GM21360 (cell line): ENCODE measurements around the gene TMEM86A.
"Not testable (repeated sequence)": the region's sequence is repeated elsewhere in the genome, so short reads cannot be mapped to it uniquely, and the experiment has no call there.

ENCODE experiments used
- ATAC-seq: cut with Tn5 transposase; IDR thresholded peaks from one replicate; pipeline ENCODE4 v1.9.1; 2021; ENCODE audit warnings: mild to moderate bottlenecking, moderate library complexity; ENCODE audit not compliant: unreplicated experiment

The TMEM86A gene, protein sequence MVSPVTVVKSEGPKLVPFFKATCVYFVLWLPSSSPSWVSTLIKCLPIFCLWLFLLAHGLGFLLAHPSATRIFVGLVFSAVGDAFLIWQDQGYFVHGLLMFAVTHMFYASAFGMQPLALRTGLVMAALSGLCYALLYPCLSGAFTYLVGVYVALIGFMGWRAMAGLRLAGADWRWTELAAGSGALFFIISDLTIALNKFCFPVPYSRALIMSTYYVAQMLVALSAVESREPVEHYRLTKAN

DNA sequence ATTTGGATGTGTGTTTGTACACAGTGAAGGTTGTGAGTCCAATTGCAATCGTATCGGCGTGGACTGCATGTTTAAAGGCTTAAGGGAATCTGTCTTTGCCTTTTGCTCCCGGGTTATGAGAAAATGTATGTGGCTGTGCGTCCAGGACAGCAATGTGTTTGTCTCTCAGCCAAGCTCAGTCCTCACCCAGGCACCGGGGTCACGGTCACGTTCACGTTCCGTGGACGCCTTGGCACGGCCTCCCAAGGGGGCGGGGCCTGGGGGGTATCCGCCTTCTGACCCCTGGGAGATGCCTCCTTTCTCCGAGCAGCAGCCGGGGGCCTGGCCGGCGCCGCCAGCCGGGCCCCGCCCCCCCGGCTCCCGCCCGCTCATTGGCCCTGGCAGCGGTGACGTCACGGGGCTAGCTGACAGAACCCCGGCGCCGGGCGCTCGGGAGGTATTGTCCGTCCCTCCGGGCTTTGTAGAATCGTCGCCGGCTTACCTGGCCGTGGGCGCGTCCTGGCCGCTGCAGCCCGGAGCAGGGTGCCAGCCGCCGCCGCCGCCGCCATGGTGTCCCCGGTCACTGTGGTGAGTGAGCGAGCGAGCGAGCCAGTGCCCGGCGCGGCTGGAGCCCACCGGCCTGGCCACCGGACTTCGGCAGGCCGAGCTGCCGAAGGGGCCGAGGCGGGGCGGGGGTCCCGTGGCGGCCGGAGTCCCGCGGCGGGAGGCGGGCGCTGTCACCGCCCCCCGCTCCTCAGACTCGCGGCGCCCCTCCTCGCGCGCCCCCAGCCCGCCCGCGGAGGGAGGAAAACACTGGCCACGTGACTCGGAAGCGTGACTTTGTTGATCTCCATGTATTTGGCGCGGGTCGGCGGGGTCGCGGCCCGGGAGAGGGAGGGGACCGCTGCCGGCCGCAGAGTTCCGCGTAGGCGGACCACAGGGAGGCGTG, at the start of gene TMEM86A:
Gene TMEM86A (plus strand): TSS at position 439 of the 928 bp plus-strand sequence. CDS start 108 bp downstream, at position 547.
- ATAC-seq, result peak; percentile 83

DNA sequence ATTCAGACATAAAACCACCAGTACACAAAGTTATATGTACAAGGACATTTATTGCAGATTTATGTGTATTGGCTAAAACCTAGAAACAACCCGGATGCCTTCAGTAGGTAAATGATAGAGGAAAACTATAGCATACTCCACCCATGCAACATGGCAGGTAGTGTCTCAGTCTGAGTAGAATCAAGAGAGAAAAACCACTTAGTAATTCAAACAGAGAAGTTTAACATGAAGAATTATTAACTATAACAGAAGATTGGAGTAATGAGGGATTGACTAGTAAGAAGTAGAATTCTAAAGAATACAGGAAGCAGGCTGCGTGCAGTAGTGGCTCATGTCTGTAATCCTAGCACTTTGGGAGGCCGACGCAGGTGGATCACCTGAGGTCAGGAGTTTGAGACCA, 48.2 kb upstream of the TMEM86A start:
- ATAC-seq, result no peak

GRCh38 chr11:18650859-18651557, 47.6 kb upstream of the TMEM86A start:
- ATAC-seq, result no peak

DNA sequence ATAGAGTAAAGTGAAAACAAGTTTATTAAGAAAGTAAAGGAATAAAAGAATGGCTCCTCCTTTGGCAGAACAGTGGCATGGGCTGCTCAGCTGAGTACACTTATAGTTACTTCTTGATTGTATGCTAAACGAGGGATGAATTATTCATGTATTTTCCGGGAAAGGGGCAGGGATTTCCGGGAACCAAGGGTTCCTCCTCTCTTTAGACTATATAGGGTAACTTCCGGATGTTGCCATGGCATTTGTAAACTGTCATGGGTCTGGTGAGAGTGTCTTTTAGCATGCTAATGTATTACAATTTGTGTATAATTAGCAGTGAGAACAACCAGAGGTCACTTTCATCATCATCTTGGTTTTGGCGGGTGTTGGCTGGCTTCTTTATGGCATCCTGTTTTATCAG, 40.9 kb upstream of the TMEM86A start:
- ATAC-seq, result no peak

DNA sequence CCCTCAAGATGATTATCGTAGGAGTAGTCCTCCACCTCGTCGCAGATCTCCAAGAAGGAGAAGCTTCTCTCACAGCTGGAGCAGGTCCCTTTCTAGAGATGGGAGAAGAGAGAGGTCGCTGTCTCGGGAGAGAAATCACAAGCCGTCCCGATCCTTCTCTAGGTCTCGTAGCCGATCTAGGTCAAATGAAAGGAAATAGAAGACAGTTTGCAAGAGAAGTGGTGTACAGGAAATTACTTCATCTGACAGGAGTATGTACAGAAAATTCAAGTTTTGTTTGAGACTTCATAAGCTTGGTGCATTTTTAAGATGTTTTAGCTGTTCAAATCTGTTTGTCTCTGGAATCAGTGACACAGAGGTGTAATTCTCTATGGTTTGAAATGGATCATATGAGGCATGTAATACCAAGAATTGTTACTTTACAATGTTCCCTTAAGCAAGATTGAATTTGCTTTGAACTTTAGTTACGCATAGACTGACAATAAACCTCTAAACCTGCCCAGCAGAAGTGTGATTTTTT, 33.2 kb upstream of the TMEM86A start:
- ATAC-seq, result not testable (repeated sequence)

DNA sequence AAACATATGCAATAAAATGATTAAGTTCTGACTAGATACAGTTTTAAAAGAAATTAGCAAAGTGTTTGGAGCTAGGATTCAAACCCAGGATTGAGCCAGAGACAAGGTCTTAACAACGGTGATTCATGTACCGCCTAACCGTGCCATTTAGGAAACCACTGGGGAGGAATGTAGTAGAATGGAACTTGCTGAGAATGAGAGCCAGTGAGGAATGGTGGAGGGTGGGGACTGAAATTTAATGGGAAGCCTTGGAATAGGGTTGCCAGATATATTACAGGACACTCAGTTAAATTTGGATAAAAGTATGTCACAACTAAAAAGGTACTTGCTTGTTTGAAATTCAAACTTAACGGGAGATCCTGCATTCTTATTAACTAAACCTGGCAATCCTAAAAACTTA, 30.4 kb upstream of the TMEM86A start:
- ATAC-seq, result no peak

DNA sequence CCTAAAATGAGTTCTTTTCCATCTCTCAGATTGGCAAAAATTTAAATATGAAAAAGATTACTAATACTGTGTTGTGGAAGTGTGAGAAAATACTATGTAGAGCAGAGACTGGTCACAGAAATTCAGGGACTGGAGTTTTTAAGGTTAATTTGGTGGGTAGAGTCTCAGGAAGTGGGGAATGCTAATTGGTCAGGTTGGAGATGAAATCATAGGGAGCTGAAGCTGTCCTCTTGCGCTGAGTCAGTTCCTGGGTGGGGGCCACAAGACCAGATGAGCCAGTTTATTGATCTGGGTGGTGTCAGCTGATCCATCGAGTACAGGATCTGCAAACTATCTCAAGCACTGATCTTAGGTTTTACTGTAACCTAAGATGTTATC, 29.4 kb upstream of the TMEM86A start:
- ATAC-seq, result no peak

DNA sequence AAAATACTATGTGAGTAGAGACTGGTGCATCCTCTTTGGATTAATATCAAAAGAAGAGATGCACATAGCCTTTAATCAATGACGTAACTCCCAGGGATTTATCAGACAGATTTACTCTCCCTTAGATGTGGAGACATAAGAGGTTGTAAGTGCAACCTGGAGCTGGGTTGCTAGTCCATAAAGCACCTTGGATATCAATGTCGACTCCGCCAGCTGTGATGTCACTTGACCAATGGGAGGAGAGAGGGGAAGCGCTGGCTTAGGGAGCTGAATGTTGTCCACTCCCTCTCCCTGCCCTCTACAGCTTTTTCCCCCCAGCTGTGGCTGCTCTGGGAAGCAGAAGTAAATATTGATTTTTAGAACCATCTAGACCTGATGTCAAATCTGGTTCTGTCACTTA, 28.9 kb upstream of the TMEM86A start:
- ATAC-seq, result no peak

DNA sequence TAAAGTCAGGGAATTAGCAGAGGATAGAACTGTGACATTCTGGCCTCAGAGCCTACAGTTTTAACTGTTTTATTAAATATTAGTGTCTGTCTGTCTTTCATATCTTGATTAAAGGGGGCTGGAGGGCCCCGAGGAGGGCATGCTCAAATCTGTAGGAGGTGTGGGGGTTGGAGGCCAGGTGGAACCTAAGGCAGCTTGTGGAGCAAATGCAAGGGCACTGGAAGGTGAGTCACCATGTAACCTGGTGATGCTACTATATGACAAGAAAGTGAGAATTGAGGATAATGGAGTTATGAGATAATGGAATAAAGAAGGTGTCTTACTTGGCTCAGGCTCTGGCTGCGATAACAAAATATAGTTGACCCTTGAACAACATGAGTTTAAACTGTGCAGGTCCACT, 27.3 kb upstream of the TMEM86A start:
- no peak for ATAC-seq

- ATAC-seq, result not testable (repeated sequence)
These were observed 26.4 kb upstream of the TMEM86A start for GRCh38 chr11:18672209-18672608.

DNA sequence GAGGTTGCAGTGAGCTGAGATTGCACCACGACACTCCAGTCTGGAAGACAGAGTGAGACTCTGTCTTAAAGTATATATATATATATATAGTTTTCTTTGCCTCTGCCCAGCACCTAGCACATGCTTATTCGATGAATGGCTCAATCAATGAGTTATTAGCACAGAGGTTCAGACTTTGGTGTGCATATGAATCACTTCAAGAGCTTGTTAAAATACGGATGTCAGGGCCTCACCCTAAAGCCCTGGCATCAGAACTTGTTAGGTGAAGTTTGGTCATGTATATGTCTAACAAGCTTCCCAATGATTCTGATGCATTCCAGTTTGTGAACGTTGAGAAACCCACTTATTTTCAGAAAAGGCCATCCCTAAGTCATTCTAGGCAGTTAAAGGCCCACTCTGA, 21.8 kb upstream of the TMEM86A start:
- ATAC-seq, result no peak

GRCh38 chr11:18677560-18677959, 21.0 kb upstream of the TMEM86A start:
- no peak for ATAC-seq

- ATAC-seq, result not testable (repeated sequence)
These were observed 16.6 kb upstream of the TMEM86A start for GRCh38 chr11:18681949-18682348.

GRCh38 chr11:18682466-18682865, 16.1 kb upstream of the TMEM86A start:
- ATAC-seq, result no peak

GRCh38 chr11:18684267-18684666, 14.3 kb upstream of the TMEM86A start:
- ATAC-seq, result no peak

GRCh38 chr11:18691467-18692140, 7.0 kb upstream of the TMEM86A start:
- ATAC-seq, result not testable (repeated sequence)

DNA sequence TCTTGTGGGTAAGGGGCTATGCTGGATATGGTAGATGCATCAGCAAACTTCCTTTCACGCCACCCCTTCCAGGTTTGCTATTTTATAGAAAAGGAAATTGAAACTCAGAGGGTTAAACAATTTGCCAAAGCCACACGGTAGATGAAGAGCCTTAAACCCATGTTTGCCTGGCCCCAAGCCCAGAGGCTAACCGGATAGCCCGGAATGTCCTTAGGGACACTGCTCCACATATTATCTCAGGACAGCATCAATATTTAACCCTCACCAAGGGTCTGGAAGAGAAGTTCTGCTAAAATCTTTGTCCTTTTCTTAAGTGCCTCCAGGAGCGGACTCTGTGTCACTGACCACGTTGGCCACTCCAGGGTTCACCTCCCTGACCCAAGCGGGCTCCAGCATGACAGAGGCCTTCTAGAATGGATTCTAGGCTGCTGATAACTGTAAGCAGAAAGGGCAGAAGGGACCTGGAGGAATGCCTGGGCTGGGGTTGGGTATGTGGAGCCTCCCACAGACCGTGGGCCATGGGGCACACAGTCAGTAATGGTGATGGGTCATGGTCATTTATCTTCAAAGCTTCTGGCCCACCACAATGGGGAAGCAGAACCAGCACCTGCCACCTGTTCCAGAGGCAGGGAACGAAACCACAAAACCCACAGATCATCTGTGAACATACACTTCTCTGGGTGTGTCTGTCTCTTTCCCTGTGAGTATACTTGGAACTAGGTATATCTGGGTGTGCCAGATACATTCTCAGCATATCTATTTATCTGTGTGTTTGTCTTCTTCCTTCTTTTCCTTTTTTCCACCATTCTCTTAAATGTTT, 5.4 kb upstream of the TMEM86A start:
- ATAC-seq, result no peak

DNA sequence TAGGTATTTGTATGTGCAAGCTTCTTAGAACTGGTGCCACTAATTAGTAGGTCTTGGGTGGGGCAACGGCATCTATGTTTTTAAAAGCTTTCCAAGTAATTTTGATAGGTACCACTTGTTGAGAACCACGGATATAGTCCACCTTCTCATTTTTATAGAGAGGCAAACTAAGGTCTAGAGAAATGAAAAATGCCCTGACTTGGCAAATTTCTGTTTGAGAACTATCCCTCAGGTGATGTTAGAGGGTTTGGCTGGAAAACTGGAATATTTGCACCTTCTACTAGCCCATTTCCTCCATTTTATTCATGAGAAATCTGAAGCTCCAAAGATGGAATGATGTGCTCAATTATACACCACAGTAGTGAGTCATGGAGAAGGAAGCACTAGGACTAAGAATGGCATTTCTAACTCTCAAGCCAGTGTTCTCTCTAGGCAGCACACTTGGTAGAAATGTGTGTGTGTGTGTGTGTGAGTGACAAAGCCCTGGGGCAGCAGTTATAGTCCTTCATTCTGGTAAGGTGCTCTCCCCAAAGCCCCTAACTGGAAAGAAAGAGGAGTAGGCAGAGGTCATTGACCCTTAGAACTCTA, 1.8 kb upstream of the TMEM86A start:
- no peak for ATAC-seq

GRCh38 chr11:18697576-18697975, 1.0 kb upstream of the TMEM86A start:
- ATAC-seq, result no peak

- ATAC-seq, result no peak
These were observed 654 bp downstream of the TMEM86A start for GRCh38 chr11:18699269-18699596.
